ENCODE results near the gene IQSEC1. TPM values are rescaled to one million over a fixed set of nuclear protein-coding genes. Genes with fewer than 3 reads are reported as not detected.

IQSEC1 gene
- total and polyA plus RNA-seq, 2 of the 8 experiments (the other 6 are each of a cell fraction or from before 2014, with no cell fraction given), result 6.8 to 28.8 TPM

- ChIA-PET POLR2A (ENCODE audit: partially characterized antibody) (interaction anchor here (1.0 to 1.5 kb wide), 2 partner anchors 13 to 22 kb away, joined by 3 to 4 read pairs; no protein-coding TSS in a partner anchor), CTCF (ENCODE audit: partially characterized antibody) (interaction anchor here (0.8 to 12.1 kb wide), 12 partner anchors 10 to 201 kb away, joined by 3 to 267 read pairs (median 4); no protein-coding TSS in a partner anchor)
- H2BK15ac ChIP-seq (ENCODE audit: low read length), result no peak overlapping the region
- TF ChIP-seq CREB1 (IDR thresholded peaks at IDR 0.05), result no peak
- TF ChIP-seq TCF12 (IDR thresholded peaks at IDR 0.05; ENCODE audit: low read depth, low read length), result no peak
- TF ChIP-seq E2F6 (IDR thresholded peaks at IDR 0.05), result no peak
- no peak for TF ChIP-seq CHD2 (IDR thresholded peaks at IDR 0.05; ENCODE audit: low read length)
- no peak for TF ChIP-seq NRF1 (IDR thresholded peaks at IDR 0.05; ENCODE audit: low read depth, low read length)
- H2AK5ac ChIP-seq (ENCODE audit: low read depth, low read length), result 0 out of 2 replicates have a peak overlapping the region, but pooled peaks have one; percentile 3
- no peak overlapping the region for H2AFZ ChIP-seq (ENCODE audit: low read length)
- no peak overlapping the region for H3K18ac ChIP-seq (ENCODE audit: extremely low read depth, low read length)
- H3K4me2 ChIP-seq (ENCODE audit: insufficient read depth in 1 of 2, low read depth in 2 of 2, low read length in 2 of 2), result no peak overlapping the region
- H3K79me2 ChIP-seq (ENCODE audit: control insufficient read depth in 1 of 2, insufficient read depth in 2 of 2, low read length in 2 of 2), result no peaks in the 10 kb centered on the region
- H3K23me2 ChIP-seq (ENCODE audit: low read depth, low read length), result peaks cover 9% of the 10 kb centered on the region; the same call in 1 of the 2 replicates
- H4K5ac ChIP-seq (ENCODE audit: insufficient read length, low read depth, low read length), result no peak overlapping the region
- H3K27ac ChIP-seq (ENCODE audit: low read depth, low read length), result no peak overlapping the region
- no peak overlapping the region for H3K23ac ChIP-seq (ENCODE audit: insufficient read length)
- H3K4me3 ChIP-seq (ENCODE audit: extremely low read depth in 1 of 4, insufficient read depth in 2 of 4, low read depth in 3 of 4, low read length in 4 of 4), result no peak overlapping the region
- H3K9me3 ChIP-seq (ENCODE audit: insufficient read depth in 2 of 2, low read depth in 1 of 2, low read length in 1 of 2), result peaks cover 0 to 5% of the 10 kb centered on the region in 2 experiments; a peak in 2 of 4 replicates
- no peak overlapping the region for H2BK5ac ChIP-seq (ENCODE audit: low read depth, low read length)
- no peak overlapping the region for H2BK20ac ChIP-seq (ENCODE audit: low read length)
- H3K79me1 ChIP-seq (ENCODE audit: low read depth, low read length), result peaks cover 2% of the 10 kb centered on the region; the same call in 1 of the 2 replicates
- no peak overlapping the region for H3K4ac ChIP-seq (replicated peaks; ENCODE audit: insufficient read length, low read depth, low read length)
- H4K8ac ChIP-seq (ENCODE audit: extremely low read depth, insufficient read depth, low read length), result no peak overlapping the region
- H4K20me1 ChIP-seq (replicated peaks in 1 of 2; ENCODE audit: control insufficient read depth in 1 of 2, insufficient read depth in 2 of 2, low read length in 2 of 2), result peaks cover 3 to 7% of the 10 kb centered on the region in 2 experiments
- H3K56ac ChIP-seq (replicated peaks; ENCODE audit: insufficient read length, low read depth, low read length), result no peak overlapping the region
- H2BK120ac ChIP-seq (replicated peaks; ENCODE audit: low read depth, low read length), result no peak overlapping the region
- DNase-seq (ENCODE audit: low read depth in 1 of 2, low spot score in 2 of 2) (no peak), FAIRE-seq (no peak)
- no peak overlapping the region for H4K91ac ChIP-seq (replicated peaks; ENCODE audit: insufficient read length, low read length)
- no peak overlapping the region for H2BK12ac ChIP-seq (ENCODE audit: low read depth, low read length)
- H3K4me1 ChIP-seq (replicated peaks in 1 of 4; ENCODE audit: control insufficient read depth in 3 of 4, insufficient read depth in 4 of 4, low read length in 3 of 4), result peaks cover 0 to 19% (median 16%) of the 10 kb centered on the region in 4 experiments; a peak in 6 of 7 replicates
- H3K9ac ChIP-seq (replicated peaks in 1 of 4; ENCODE audit: extremely low read depth in 1 of 4, low read depth in 3 of 4, low read length in 3 of 4), result no peak overlapping the region
- no peak overlapping the region for H3K14ac ChIP-seq (ENCODE audit: insufficient read length)
- 85% methylated on average over 5 of the region's 5 CpGs; no CpG with 5 or more reads in 1 of the 2 experiments for WGBS, 2 experiments (ENCODE audit: extremely low coverage in 1 of 2, insufficient coverage in 1 of 2, insufficient read length in 1 of 2, insufficient replicate concordance in 2 of 2, low coverage in 1 of 2, low lambda C conversion rate in 2 of 2, missing lambda C conversion rate in 1 of 2)
- H3K36me3 ChIP-seq (ENCODE audit: control insufficient read depth in 2 of 4, insufficient read depth in 4 of 4, low read length in 3 of 4), result no peaks in the 10 kb centered on the region
- peaks cover 0 to 9% (median 7%) of the 10 kb centered on the region in 4 experiments; a peak in 3 of 7 replicates for H3K27me3 ChIP-seq (replicated peaks in 1 of 4; ENCODE audit: control insufficient read depth in 3 of 4, extremely low read depth in 1 of 4, insufficient read depth in 3 of 4, low read length in 3 of 4)
Observed at GRCh38 chr3:12988728-12989454, 84.3 kb downstream of the IQSEC1 start.
